ENCODE measurements around the gene SERINC5. TPM values are rescaled to one million over a fixed set of nuclear protein-coding genes. Genes with fewer than 3 reads are reported as not detected.

SERINC5 gene
- total and polyA plus RNA-seq, 2 of the 4 experiments (the other 2 are of a cell fraction), result 5.0 to 8.1 TPM

GRCh38 chr5:80284720-80285119 is 28.9 kb upstream of the SERINC5 start:
- H4K20me1 ChIP-seq (ENCODE audit: insufficient read depth, low read length), result no peaks in the 10 kb centered on the region
- no peak overlapping the region for H4K91ac ChIP-seq (ENCODE audit: insufficient read depth, low read depth, low read length)
- H4K5ac ChIP-seq (ENCODE audit: low read depth, low read length), result no peak overlapping the region
- ATAC-seq (ENCODE audit: low read depth) (no peak), DNase-seq (no peak)
- no peak overlapping the region for H3K9ac ChIP-seq (ENCODE audit: low read depth, low read length)
- no peak overlapping the region for H2AFZ ChIP-seq (replicated peaks; ENCODE audit: low read length, poor library complexity)
- H3K18ac ChIP-seq (ENCODE audit: low read depth, low read length), result no peak overlapping the region
- H2BK120ac ChIP-seq (ENCODE audit: low read depth, low read length), result no peak overlapping the region
- no peak overlapping the region for H3K56ac ChIP-seq (ENCODE audit: extremely low read depth, insufficient read depth, low read length)
- no peaks in the 10 kb centered on the region for H3K79me1 ChIP-seq (ENCODE audit: low read depth in 1 of 2, low read length in 2 of 2)
- H3K14ac ChIP-seq (replicated peaks; ENCODE audit: low read depth, low read length), result no peak overlapping the region
- in situ Hi-C loops (cut with MboI; ENCODE audit: low sequenced_read_pairs), result no loop called here
- no peak overlapping the region for H4K8ac ChIP-seq (ENCODE audit: low read depth in 2 of 2, low read length in 2 of 2)
- dilution Hi-C loops (cut with HindIII; ENCODE audit: low sequenced_read_pairs, unreplicated experiment), result no loop called here
- no peak overlapping the region for H3K4me3 ChIP-seq (ENCODE audit: insufficient read depth, low read depth, low read length)
- ChIA-PET CTCF (interaction anchor here (0.7 kb wide), 1 partner anchor 142 kb away, joined by 3 read pairs; no protein-coding TSS in a partner anchor), POLR2A (ENCODE audit: unreplicated experiment) (no interaction called here)
- H2AK9ac ChIP-seq (replicated peaks; ENCODE audit: low read depth, low read length, poor library complexity), result no peak overlapping the region
- H3K4me2 ChIP-seq (ENCODE audit: low read depth, low read length), result no peak overlapping the region
- H3K23ac ChIP-seq (ENCODE audit: low read depth, low read length), result no peak overlapping the region
- intact Hi-C loops (cut with micrococcal nuclease), result no loop called here
- 83% methylated on average over 1 of the region's 2 CpGs; no CpG with 5 or more reads in 1 of the 2 experiments for WGBS, 2 experiments (ENCODE audit: extremely low coverage in 2 of 2, insufficient read length in 1 of 2)
- H2BK5ac ChIP-seq (ENCODE audit: low read depth, low read length, poor library complexity, severe bottlenecking), result no peak overlapping the region
- TF ChIP-seq CHD1 (IDR thresholded peaks at IDR 0.05; ENCODE audit: low read depth, low read length) (no peak), NFE2L2 (IDR thresholded peaks at IDR 0.05; ENCODE audit: low read depth, low read length) (no peak), CTCF (conservative IDR thresholded peaks at IDR 0.05; ENCODE audit: low read depth, low read length) (no peak), SMC3 (IDR thresholded peaks at IDR 0.05; ENCODE audit: low read depth, low read length) (no peak), MAFK (IDR thresholded peaks at IDR 0.05; ENCODE audit: low read depth, low read length) (no peak), FOS (IDR thresholded peaks at IDR 0.05; ENCODE audit: low read depth, low read length) (no peak), ELK1 (IDR thresholded peaks at IDR 0.05; ENCODE audit: borderline replicate concordance, low read depth, low read length) (no peak), USF2 (IDR thresholded peaks at IDR 0.05; ENCODE audit: low read depth, low read length) (no peak), MAZ (IDR thresholded peaks at IDR 0.05; ENCODE audit: borderline replicate concordance, low read depth, low read length) (no peak), RAD21 (IDR thresholded peaks at IDR 0.05; ENCODE audit: low read length) (no peak), BHLHE40 (IDR thresholded peaks at IDR 0.05; ENCODE audit: low read depth, low read length) (no peak), POLR2A (IDR thresholded peaks at IDR 0.05; ENCODE audit: low read depth, low read length) (no peak), MXI1 (IDR thresholded peaks at IDR 0.05; ENCODE audit: borderline replicate concordance, low read depth, low read length) (no peak), RFX5 (IDR thresholded peaks at IDR 0.05; ENCODE audit: low read depth, low read length) (no peak), CEBPB (IDR thresholded peaks at IDR 0.05; ENCODE audit: low read depth, low read length) (no peak), RCOR1 (IDR thresholded peaks at IDR 0.05; ENCODE audit: insufficient replicate concordance, low read length) (no peak)
- H3K9me1 ChIP-seq (ENCODE audit: insufficient read depth, low read length), result no peaks in the 10 kb centered on the region
- H3K27me3 ChIP-seq (ENCODE audit: control insufficient read depth, insufficient read depth, low read length), result peaks cover 8% of the 10 kb centered on the region
- no peaks in the 10 kb centered on the region for H3K9me3 ChIP-seq (ENCODE audit: control insufficient read depth, insufficient read depth, low read length)
- H3K27ac ChIP-seq (ENCODE audit: insufficient read depth, low read length), result no peak overlapping the region
- no peak overlapping the region for H3K4ac ChIP-seq (ENCODE audit: low read depth, low read length)
- no peaks in the 10 kb centered on the region for H3K4me1 ChIP-seq (ENCODE audit: control insufficient read depth, insufficient read depth, low read length)
- H2BK15ac ChIP-seq (ENCODE audit: low read depth, low read length), result no peak overlapping the region
- no TSS peak for BruUV-seq (replicated peaks)
- no peak overlapping the region for H2BK20ac ChIP-seq (ENCODE audit: low read depth, low read length)
- H3K36me3 ChIP-seq (ENCODE audit: control insufficient read depth, insufficient read depth, low read length), result no peaks in the 10 kb centered on the region
- H2AK5ac ChIP-seq (ENCODE audit: low read depth, low read length), result no peak overlapping the region
